T-cell (primary cell): ENCODE data around the gene FAM156B. TPM values are rescaled to one million over a fixed set of nuclear protein-coding genes. Genes with fewer than 3 reads are reported as not detected.
A peak's percentile ranks its signal among the peaks of the same experiment; 100 is the strongest.
"Not testable (repeated sequence)": the region's sequence is repeated elsewhere in the genome, so short reads cannot be mapped to it uniquely, and the experiment has no call there.

Experiments
- ATAC-seq, 4 experiments: fragments of 200-7000 bp in 3 of 4; fragments of 150-1000 bp in 1 of 4; cut with Tn5 transposase; replicated peaks in 1 of 4; 1 replicate in 3 of 4; 2 replicates in 1 of 4; pipeline ENCODE4 v1.10.0; 2021; ENCODE audit warnings: moderate library complexity in 3 of 4, mild to moderate bottlenecking in 2 of 4, moderate number of reproducible peaks in 1 of 4
- CTCF ChIA-PET, 2 donors: fragments of 300-600 bp; sonication (Branson Sonifier 250); formaldehyde crosslinking; loops; one replicate each; lab custom pipeline; 2022; ENCODE audit warnings: antibody characterized with exemption in 2 of 2; lab: Charles Lee
- POLR2A ChIA-PET, 2 donors: fragments of 300-600 bp; sonication (Branson Sonifier 250); formaldehyde crosslinking; loops; one replicate each; lab custom pipeline; 2022; ENCODE audit warnings: antibody characterized with exemption in 2 of 2; lab: Charles Lee
- DNase-seq, 35 experiments: peaks; one replicate each; pipeline versions ENCODE4 v3.0.0 to v3.0.0-alpha.2; 2013 to 2023
- H3K27ac ChIP-seq: one replicate; pipeline ENCODE4 v1.5.1; 2013; ENCODE audit warnings: low read length
- H3K27me3 ChIP-seq, 2 experiments: replicated peaks in 1 of 2; 1 replicate in 1 of 2; 2 replicates in 1 of 2; pipeline versions ENCODE4 v1.6.1 to v1.7.0; 2013; ENCODE audit warnings: low read length in 1 of 2, mixed read lengths in 1 of 2; ENCODE audit not compliant: control insufficient read depth in 2 of 2, insufficient read depth in 2 of 2; ENCODE audit errors: extremely low read depth in 1 of 2
- H3K36me3 ChIP-seq, 2 donors: 1 replicate in 1 of 2; 2 replicates in 1 of 2; pipeline versions ENCODE4 v1.6.1 to v1.7.0; 2013; ENCODE audit warnings: low read length in 1 of 2; ENCODE audit not compliant: control insufficient read depth in 2 of 2, insufficient read depth in 1 of 2; ENCODE audit errors: extremely low read depth in 1 of 2
- H3K4me1 ChIP-seq, 2 experiments: 1 replicate in 1 of 2; 2 replicates in 1 of 2; pipeline versions ENCODE4 v1.6.1 to v1.7.0; 2013; ENCODE audit warnings: low read length in 2 of 2, mixed read lengths in 1 of 2; ENCODE audit not compliant: insufficient read depth in 2 of 2, control insufficient read depth in 1 of 2; ENCODE audit errors: extremely low read depth in 1 of 2
- H3K4me3 ChIP-seq, 2 donors: 1 replicate in 1 of 2; 2 replicates in 1 of 2; pipeline versions ENCODE4 v1.5.1 to v1.7.0; 2013; ENCODE audit warnings: mild to moderate bottlenecking in 2 of 2, low read length in 1 of 2, moderate library complexity in 1 of 2; ENCODE audit not compliant: control insufficient read depth in 1 of 2; ENCODE audit errors: extremely low read depth in 1 of 2
- H3K9me3 ChIP-seq: 2 replicates; pipeline ENCODE4 v1.7.0; 2013
- H3K27ac Mint-ChIP-seq, 2 donors: one replicate each; pipeline ENCODE4 v1.8.0; 2020 to 2021; ENCODE audit warnings: mild to moderate bottlenecking in 2 of 2, mixed read lengths in 2 of 2
- H3K27me3 Mint-ChIP-seq, 2 donors: one replicate each; pipeline ENCODE4 v1.8.0; 2021 to 2022; ENCODE audit warnings: mixed read lengths in 2 of 2
- H3K36me3 Mint-ChIP-seq: one replicate; pipeline ENCODE4 v1.8.0; 2021; ENCODE audit warnings: mixed read lengths
- H3K4me1 Mint-ChIP-seq, 3 donors: one replicate each; pipeline ENCODE4 v1.8.0; 2020 to 2022; ENCODE audit warnings: mixed read lengths in 3 of 3, mild to moderate bottlenecking in 1 of 3
- H3K4me3 Mint-ChIP-seq, 3 donors: one replicate each; pipeline ENCODE4 v1.8.0; 2020 to 2022; ENCODE audit warnings: mild to moderate bottlenecking in 3 of 3, mixed read lengths in 3 of 3, moderate library complexity in 3 of 3
- H3K9me3 Mint-ChIP-seq, 3 donors: one replicate each; pipeline ENCODE4 v1.8.0; 2020 to 2022; ENCODE audit warnings: mixed read lengths in 3 of 3
- WGBS: methylation state at CpG from one replicate; pipeline ENCODE4 v1.1.5; 2013; ENCODE audit warnings: missing lambda C conversion rate; ENCODE audit not compliant: insufficient coverage; 5-methylcytosine and 5-hydroxymethylcytosine counted together
- total RNA-seq, 35 experiments: library from RNA in 6 of 35; stranded (reverse) in 6 of 35; fragments of 120-200 nt in 1 of 35; gene quantifications; one replicate each; pipeline versions ENCODE4 v1.2.1 to v1.2.4 and lab custom pipeline; 2013 to 2026

The FAM156B gene
- total RNA-seq, 5 donors from 2014 or later (not counting 1 experiment from before 2014, with no cell fraction given), result 2.7 to 12.4 (median 7.4) TPM

DNA sequence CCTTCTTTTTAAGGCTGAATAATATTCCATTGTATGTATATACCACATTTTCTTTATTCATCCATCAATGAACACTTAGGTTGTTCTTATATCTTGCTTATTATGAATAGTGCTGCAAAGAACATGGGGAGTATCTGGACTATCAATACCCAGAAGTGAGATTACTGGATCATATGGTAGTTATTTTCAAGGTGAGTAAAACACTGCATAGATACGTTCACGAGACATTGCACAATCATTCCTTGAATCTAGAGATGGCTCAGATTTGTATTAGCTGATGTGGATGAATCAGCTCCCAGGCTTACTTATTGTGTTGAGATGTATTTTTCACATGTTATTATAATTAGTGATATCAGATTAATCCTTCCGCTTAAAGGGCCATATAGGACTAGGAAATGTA is 17.6 kb downstream of the FAM156B start:
- ATAC-seq, H3K9me3 ChIP-seq, H3K27ac Mint-ChIP-seq, H3K27ac ChIP-seq, H3K36me3 ChIP-seq, CTCF ChIA-PET, POLR2A ChIA-PET, DNase-seq, H3K4me3 ChIP-seq, H3K4me3 Mint-ChIP-seq, H3K4me1 Mint-ChIP-seq, H3K4me1 ChIP-seq, H3K36me3 Mint-ChIP-seq, H3K9me3 Mint-ChIP-seq, H3K27me3 ChIP-seq, H3K27me3 Mint-ChIP-seq: not testable (repeated sequence)
- no CpG with 5 or more reads among the region's 3 CpGs for WGBS

DNA sequence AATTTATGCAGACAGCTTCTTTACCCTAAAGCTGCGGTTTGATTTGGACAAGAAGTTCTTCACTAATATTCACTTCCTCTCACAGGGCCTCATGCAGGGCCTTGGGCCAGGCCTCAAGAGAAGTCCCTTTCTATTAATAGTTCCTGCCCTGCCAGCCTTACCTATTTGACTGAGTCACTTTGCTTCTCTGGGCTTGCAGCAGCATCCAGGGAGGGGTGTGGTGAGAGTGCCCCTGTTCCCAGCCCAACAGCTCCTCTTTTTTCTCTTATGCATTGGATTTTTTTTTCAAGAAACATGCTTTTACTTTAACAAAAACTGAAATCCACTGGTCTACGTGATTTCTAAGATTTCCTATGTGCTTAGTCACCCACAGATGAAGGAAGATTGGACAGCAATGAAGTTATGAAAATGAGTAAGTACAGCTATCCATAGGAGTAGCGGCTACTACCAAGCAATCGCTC is 26.7 kb downstream of the FAM156B start:
- Mint-ChIP-seq H3K27me3 (peaks cover 0 to 7% of the 10 kb centered on the region in 2 donors), H3K4me3 (no peak overlapping the region), H3K9me3 (no peaks in the 10 kb centered on the region), H3K4me1 (peaks cover 10 to 22% (median 15%) of the 10 kb centered on the region in 3 donors), H3K27ac (no peak overlapping the region), H3K36me3 (no peaks in the 10 kb centered on the region)
- no peak overlapping the region for H3K27ac ChIP-seq
- ChIA-PET POLR2A (no interaction called here), CTCF (no interaction called here)
- peaks cover 2 to 6% of the 10 kb centered on the region in 2 experiments for H3K4me1 ChIP-seq
- H3K27me3 ChIP-seq, result no peaks in the 10 kb centered on the region
- no peaks in the 10 kb centered on the region for H3K9me3 ChIP-seq
- no peak for ATAC-seq
- H3K4me3 ChIP-seq, result no peak overlapping the region
- H3K36me3 ChIP-seq, result no peaks in the 10 kb centered on the region
- no CpG with 5 or more reads among the region's 4 CpGs for WGBS
- no peak for DNase-seq

DNA sequence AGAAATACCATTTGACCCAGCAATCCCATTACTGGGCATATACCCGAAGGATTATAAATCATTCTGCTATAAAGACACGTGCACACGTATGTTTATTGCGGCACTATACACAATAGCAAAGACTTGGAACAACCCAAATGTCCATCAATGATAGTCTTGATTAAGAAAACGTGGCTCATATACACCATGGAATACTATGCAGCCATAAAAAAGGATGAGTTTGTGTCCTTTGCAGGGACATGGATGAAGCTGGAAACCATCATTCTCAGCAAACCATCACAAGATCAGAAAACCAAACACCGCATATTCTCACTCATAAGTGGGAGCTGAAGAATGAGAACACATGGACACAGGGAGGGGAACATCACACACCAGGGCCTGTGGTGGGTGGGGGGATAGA is 33.1 kb downstream of the FAM156B start:
- H3K4me3 Mint-ChIP-seq, H3K4me3 ChIP-seq, DNase-seq, H3K9me3 ChIP-seq, H3K9me3 Mint-ChIP-seq, H3K36me3 Mint-ChIP-seq, H3K4me1 ChIP-seq, H3K27ac Mint-ChIP-seq, H3K27ac ChIP-seq, POLR2A ChIA-PET, ATAC-seq, H3K27me3 ChIP-seq, CTCF ChIA-PET, H3K36me3 ChIP-seq: not testable (repeated sequence)
- Mint-ChIP-seq H3K4me1 (peaks cover 10 to 15% (median 13%) of the 10 kb centered on the region in 3 donors), H3K27me3 (peaks cover 5 to 15% of the 10 kb centered on the region in 2 donors)
- no CpG with 5 or more reads among the region's 6 CpGs for WGBS

DNA sequence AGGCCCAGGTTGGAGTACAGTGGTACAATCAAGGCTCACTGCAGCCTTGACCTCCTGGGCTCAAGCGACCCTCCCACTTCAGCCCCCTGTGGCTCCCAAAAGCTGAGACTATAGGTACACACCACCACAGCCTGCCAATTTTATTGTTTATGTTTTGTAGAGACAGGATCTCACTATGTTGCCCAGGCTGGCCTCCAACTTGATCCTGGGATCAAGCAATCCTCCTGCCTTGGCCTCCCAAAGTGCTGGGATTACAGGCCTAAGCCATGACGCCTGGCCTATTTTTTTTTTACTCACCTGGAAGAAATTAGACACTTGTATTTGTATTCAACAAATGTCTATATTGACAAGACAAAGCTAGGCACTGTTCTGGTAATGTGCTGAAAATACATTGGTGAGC is 36.1 kb downstream of the FAM156B start:
- Mint-ChIP-seq H3K27me3 (peaks cover 5 to 11% of the 10 kb centered on the region in 2 donors), H3K9me3 (no peaks in the 10 kb centered on the region), H3K4me3 (no peak overlapping the region), H3K27ac (no peak overlapping the region), H3K36me3 (no peaks in the 10 kb centered on the region), H3K4me1 (peaks cover 10 to 20% (median 14%) of the 10 kb centered on the region in 3 donors)
- ChIA-PET POLR2A (interaction anchor here in 1 of 2 donors (0.5 kb wide), 1 partner anchor 12 kb away, joined by 3 read pairs; no protein-coding TSS in a partner anchor), CTCF (no interaction called here)
- H3K27ac ChIP-seq, result no peak overlapping the region
- ATAC-seq (no peak), DNase-seq (no peak)
- H3K27me3 ChIP-seq, result no peaks in the 10 kb centered on the region
- WGBS, result no CpG with 5 or more reads among the region's 2 CpGs
- no peaks in the 10 kb centered on the region for H3K9me3 ChIP-seq
- no peaks in the 10 kb centered on the region for H3K36me3 ChIP-seq
- H3K4me1 ChIP-seq, result peaks cover 4 to 5% of the 10 kb centered on the region in 2 experiments
- no peak overlapping the region for H3K4me3 ChIP-seq

DNA sequence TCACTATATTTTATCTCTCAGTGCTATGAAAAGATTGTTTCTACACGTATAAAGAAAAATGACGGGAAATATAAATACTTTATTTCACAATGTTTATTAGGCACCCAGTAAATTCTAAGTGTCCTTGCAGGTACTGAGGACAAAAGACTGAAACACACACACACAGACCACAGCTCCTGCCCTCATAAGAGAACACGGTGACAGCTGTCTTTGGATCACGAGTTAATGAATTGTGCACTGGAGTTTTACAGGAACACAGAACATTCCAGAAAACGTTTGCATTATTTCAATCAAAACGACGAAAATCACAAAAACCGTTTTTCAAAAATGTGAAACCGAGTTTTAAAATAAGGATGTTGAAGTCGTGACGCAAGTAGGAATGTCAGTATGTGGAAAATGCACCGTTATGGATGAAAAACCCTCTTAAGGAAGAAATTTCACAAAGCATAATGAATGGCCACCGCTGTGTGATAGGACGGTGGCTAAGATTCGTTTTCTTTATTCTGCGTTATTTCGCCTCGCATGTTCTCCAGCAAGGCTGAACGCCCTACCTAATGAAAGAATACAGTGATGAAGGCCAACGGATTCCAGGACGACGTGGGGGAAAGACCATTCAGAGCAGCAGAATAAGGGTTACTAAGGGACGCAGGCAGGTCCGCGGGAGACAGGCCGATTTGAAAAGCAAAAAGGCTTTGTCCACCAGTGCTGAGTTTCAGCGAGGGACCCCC is 37.0 kb downstream of the FAM156B start:
- ChIA-PET POLR2A (no interaction called here), CTCF (no interaction called here)
- no peaks in the 10 kb centered on the region for H3K36me3 ChIP-seq
- Mint-ChIP-seq H3K4me3 (peak overlapping the region; percentile 85 to 89 (median 88)), H3K4me1 (peaks cover 10 to 20% (median 14%) of the 10 kb centered on the region in 3 donors), H3K9me3 (no peaks in the 10 kb centered on the region), H3K36me3 (no peaks in the 10 kb centered on the region), H3K27me3 (peaks cover 5% of the 10 kb centered on the region in 2 donors), H3K27ac (peak overlapping the region; percentile 97 to 98)
- ATAC-seq (peak in 2 of 4 experiments; percentile 4 to 8), DNase-seq (no peak)
- H3K27ac ChIP-seq, result peak overlapping the region; percentile 97
- no peaks in the 10 kb centered on the region for H3K9me3 ChIP-seq
- H3K4me3 ChIP-seq, result peak overlapping the region; percentile 82 to 85
- H3K27me3 ChIP-seq, result no peaks in the 10 kb centered on the region
- 20% methylated on average over 1 of the region's 27 CpGs for WGBS
- H3K4me1 ChIP-seq, result peaks cover 4 to 5% of the 10 kb centered on the region in 2 experiments

DNA sequence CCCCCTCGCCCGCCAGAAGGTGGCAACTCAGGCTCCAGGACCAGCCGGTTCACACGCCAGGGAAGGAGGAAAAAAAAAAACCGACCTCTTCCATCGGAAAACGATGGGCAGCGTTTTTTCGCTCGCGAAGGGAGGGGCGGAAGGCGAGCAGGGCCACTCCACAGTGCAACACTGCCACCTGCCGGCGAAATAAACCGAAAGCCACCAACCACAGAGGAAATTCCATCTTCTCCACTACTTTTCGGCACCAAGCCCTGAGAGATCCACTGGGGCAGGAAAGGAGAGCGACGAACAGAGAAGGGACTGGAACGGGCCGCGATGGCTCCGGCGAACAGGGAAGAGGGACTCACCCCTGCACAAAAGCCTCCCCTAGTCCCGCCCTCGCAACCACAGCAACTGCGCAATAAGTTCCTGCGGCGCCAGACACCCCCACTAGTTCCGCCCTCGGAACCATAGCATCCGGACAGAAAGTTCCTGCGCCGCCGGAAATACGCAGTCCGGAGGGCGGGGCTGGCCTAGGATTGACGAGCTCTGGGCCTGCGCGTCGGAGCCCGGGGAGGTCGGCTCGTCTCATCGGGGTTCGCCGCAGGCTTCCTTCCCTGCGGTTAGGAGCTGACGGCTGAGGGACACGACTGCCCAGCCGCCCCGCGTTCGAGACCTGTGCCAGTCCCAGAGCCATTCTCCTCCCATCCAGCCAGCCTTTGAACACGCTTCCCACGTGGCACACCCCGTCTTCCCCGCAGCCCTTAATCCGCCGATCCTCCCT is 37.8 kb downstream of the FAM156B start:
- ChIA-PET POLR2A (interaction anchor here in 1 of 2 donors (0.7 kb wide), 1 partner anchor 60 kb away, joined by 5 read pairs; no protein-coding TSS in a partner anchor), CTCF (interaction anchor here in 1 of 2 donors (0.6 to 1.1 kb wide), 4 partner anchors 13 to 61 kb away, joined by 4 to 5 read pairs (median 4); no protein-coding TSS in a partner anchor)
- H3K4me3 ChIP-seq, result peak overlapping the region; percentile 82 to 85

More for the DNA sequence above, 37.8 kb downstream of the FAM156B start:
- Histone ChIP-seq H3K36me3 (no peaks in the 10 kb centered on the region), H3K27me3 (no peaks in the 10 kb centered on the region), H3K9me3 (no peaks in the 10 kb centered on the region), H3K27ac (peak overlapping the region; percentile 97), H3K4me1 (peaks cover 4 to 5% of the 10 kb centered on the region in 2 experiments)
- H3K9me3 Mint-ChIP-seq, result no peaks in the 10 kb centered on the region
- 0% methylated on average over 25 of the region's 61 CpGs for WGBS
- DNase-seq, result peak; percentile 83 to 98 (median 89)
- H3K4me1 Mint-ChIP-seq, result peaks cover 10 to 20% (median 14%) of the 10 kb centered on the region in 3 donors
- H3K27me3 Mint-ChIP-seq, result peaks cover 0 to 5% of the 10 kb centered on the region in 2 donors
- H3K36me3 Mint-ChIP-seq, result no peaks in the 10 kb centered on the region
- peak; percentile 93 to 95 (median 94) for ATAC-seq
- H3K4me3 Mint-ChIP-seq, result peak overlapping the region; percentile 85 to 89 (median 88)
- peak overlapping the region; percentile 97 to 98 for H3K27ac Mint-ChIP-seq
